SJCRH30 (cell line): ENCODE results near the gene PHLDA1. TPM values are rescaled to one million over a fixed set of nuclear protein-coding genes. Genes with fewer than 3 reads are reported as not detected.

Source experiments
- DNase-seq, 2 experiments: peaks; one replicate each; pipeline ENCODE4 v3.0.0-alpha.2; 2015 to 2020
- H3K27ac ChIP-seq: fragments of 250-450 bp; sonication (Bioruptor Pico); 2 replicates; pipeline ENCODE4 v1.5.1; 2020; ENCODE audit warnings: mild to moderate bottlenecking, moderate library complexity
- H3K27me3 ChIP-seq: fragments of 250-450 bp; sonication (Bioruptor Pico); 2 replicates; pipeline ENCODE4 v1.5.1; 2020; ENCODE audit warnings: mild to moderate bottlenecking, moderate library complexity
- H3K36me3 ChIP-seq: fragments of 250-450 bp; sonication (Bioruptor Pico); 2 replicates; pipeline ENCODE4 v1.5.1; 2020; ENCODE audit warnings: mild to moderate bottlenecking, moderate library complexity
- H3K4me1 ChIP-seq: fragments of 250-450 bp; sonication (Bioruptor Pico); 2 replicates; pipeline ENCODE4 v1.5.1; 2020; ENCODE audit warnings: mild to moderate bottlenecking, moderate library complexity
- H3K4me3 ChIP-seq: fragments of 250-450 bp; sonication (Bioruptor Pico); 2 replicates; pipeline ENCODE4 v1.5.1; 2020; ENCODE audit warnings: mild to moderate bottlenecking, moderate library complexity
- H3K9me3 ChIP-seq: fragments of 250-450 bp; sonication (Bioruptor Pico); replicated peaks from 2 replicates; pipeline ENCODE4 v1.5.1; 2020; ENCODE audit warnings: mild to moderate bottlenecking, moderate library complexity
- total RNA-seq: library from RNA; depleted of rRNA; stranded (reverse); fragments of >200 nt; shearing (Covaris generic); gene quantifications from 2 replicates; pipeline ENCODE4 v1.2.3, GENCODE V29; 2014

The PHLDA1 gene
- total RNA-seq, 1 experiment from 2014 or later, result 13.5 TPM

DNA sequence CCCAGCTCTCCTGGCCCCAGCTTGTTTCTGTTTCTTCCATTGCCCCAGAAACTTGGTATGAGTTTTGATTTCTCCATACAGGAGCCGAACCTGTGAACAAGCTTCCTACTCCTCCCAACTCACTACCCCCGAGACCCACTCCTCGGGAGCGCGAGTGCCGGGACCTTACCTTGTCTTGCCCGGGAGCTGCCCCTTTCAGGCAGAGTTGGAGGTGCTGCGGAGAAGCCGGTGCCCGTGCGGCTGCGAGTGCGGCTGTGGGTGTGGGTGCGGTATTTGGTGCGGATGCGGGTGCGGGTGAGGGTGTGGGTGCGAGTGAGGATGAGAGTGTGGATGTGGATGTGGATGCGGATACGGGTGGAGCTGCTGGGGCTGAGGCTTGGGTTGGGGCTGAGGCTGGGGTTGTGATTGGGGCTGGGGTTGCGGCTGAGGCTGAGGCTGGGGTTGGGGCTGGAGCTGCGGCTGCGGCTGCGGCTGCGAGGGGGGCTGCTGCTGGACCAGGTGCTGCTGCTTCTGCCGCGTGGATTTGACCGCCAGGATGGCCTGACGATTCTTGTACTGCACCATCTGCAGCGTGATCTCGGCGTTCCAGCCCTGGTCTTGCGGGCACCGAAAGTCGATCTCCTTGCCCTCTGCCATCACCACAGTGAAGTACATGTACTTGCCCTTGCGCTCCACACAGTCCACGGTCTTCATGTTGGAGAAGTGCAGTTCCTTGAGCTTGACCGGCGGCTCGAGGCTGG lies 1.1 kb downstream of the PHLDA1 start:
- Histone ChIP-seq H3K4me1 (peaks cover 6% of the 10 kb centered on the region), H3K9me3 (no peaks in the 10 kb centered on the region)

DNA sequence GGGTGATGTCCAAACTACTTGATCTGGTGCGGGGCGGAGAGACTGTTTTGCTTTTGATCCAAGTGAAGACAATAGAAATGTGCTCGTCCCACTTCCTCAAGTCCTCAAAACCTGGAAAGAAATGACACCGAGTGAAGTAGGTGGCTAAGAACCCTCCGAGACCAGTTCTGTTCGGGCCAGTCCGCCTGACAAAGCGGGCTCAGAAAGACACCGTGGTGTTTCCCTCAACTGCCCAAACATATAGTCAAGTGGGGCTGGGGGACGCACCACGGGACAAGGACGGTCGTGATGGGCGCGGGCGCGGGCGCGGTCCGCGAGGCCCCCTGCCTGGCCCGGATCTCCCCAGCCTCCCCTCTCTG lies 1.6 kb downstream of the PHLDA1 start:
- Histone ChIP-seq H3K27ac (peak overlapping the region; percentile 87), H3K9me3 (no peaks in the 10 kb centered on the region), H3K36me3 (no peaks in the 10 kb centered on the region; the same call in none of the 2 replicates), H3K4me3 (peak overlapping the region; percentile 75), H3K27me3 (no peaks in the 10 kb centered on the region), H3K4me1 (peaks cover 8% of the 10 kb centered on the region)
- peak in 1 of 2 experiments; percentile 37 for DNase-seq

More for the DNA sequence above, 1.1 kb downstream of the PHLDA1 start:
- Histone ChIP-seq H3K27me3 (no peaks in the 10 kb centered on the region), H3K4me3 (peak overlapping the region; percentile 75), H3K27ac (peak overlapping the region; percentile 87), H3K36me3 (no peaks in the 10 kb centered on the region; the same call in none of the 2 replicates)
- DNase-seq, result peak; percentile 39 to 68

DNA sequence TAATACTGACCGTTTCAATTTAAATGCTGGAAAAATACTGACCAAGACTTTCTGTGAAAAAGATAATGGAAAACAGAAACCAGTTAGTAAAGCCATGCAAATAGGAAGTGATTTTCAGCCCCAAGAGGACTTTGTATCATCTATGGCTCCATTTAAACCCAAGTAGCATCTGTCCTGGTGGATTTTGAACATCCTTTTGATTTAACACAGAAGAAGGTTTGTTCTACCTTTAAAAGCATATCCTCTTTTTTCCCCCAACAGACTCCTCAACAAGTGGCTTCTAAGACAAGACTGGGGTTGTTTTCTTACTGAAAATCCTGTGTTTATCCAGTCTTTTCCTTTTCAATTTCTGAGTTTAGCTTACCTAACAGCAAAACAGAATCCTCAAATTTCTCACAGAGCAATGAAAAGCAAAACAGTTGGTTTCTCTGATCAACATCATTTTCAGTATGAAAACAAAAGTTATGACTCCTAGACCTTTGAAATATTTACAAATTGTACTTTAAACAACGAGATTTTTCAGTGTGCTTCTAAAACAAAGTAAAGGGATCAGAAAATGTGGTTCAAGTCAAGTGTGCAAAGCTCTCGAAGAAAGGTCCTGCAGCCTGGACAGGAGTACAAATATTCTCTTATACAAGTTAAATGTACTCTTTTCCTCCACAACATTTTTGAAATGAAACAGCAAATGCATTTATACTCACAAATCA lies 2.9 kb downstream of the PHLDA1 start:
- H3K27ac ChIP-seq, result peak overlapping the region; percentile 87; the same call in 1 of the 2 replicates
- DNase-seq, result no peak

DNA sequence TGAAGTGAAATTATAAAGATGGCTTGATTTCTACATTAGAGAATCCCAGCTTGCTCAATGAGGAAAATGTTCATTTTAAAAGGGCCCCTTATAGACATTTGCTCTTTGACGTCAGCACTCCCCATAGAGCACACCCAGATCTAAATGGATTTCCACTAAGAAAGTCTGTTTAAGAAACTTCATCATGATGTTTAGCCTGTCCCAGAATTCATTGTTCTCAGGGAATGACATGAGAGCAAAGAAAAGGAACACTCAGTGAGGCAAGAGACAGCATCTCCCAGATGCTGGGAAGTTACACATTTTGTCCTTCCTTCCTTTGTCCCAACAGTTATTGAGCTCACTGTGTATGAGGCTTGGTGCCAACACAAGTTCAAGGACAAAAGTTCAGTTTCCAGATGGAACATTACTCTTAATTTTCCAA lies 4.9 kb downstream of the PHLDA1 start:
- DNase-seq, result no peak
- Histone ChIP-seq H3K4me1 (peaks cover 3% of the 10 kb centered on the region; the same call in 1 of the 2 replicates), H3K27me3 (no peaks in the 10 kb centered on the region), H3K9me3 (no peaks in the 10 kb centered on the region), H3K4me3 (no peak overlapping the region), H3K36me3 (no peaks in the 10 kb centered on the region; the same call in none of the 2 replicates), H3K27ac (no peak overlapping the region)

More for the DNA sequence above, 2.9 kb downstream of the PHLDA1 start:
- Histone ChIP-seq H3K9me3 (no peaks in the 10 kb centered on the region), H3K4me3 (peak overlapping the region; percentile 75), H3K4me1 (peaks cover 8% of the 10 kb centered on the region), H3K27me3 (no peaks in the 10 kb centered on the region), H3K36me3 (no peaks in the 10 kb centered on the region; the same call in none of the 2 replicates)

DNA sequence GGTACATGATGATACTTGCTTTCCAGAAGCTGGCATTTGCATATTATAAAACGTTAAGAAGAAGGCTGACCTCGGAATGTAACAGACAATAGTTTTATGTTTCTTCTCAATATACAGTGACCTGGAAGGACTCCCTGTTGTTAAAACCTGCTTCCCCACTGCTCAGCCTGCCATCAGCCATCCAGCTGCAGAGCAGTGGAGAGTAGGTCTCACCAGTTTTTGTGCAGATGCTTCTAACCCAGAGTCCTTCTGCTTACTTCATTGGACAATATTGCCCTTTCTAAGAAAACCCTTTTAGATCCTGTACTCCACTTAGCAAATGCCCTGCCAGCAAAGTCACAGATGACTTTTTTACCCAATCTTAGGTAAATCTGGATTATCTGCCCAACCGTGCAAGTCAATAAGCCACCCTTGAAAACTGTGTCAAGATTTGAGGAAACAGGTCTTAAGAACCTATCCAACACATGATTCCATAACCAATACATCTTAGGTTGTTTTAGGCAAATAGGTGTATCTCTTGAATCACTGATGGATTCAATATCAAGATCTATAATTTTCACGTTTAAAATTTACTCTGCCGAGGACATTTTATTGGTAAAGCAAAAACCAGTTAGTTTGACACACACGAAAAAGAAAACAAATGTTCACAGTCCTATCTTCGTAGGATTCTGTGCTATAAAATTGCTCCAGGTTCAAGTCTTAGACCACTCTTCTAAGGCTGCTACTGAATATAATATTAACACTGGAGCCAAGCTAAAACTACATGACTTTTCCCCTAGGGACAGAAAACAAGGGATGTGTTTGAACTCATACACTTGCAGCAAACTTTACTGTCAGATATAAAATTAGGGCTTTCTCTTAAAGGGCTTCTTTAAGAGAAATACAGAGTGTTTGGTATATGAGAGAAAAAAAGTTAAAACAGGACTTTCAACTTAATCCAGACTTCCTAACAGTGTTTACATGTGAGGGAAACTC lies 5.7 kb downstream of the PHLDA1 start:
- no peak for DNase-seq
- Histone ChIP-seq H3K4me3 (no peak overlapping the region), H3K27me3 (no peaks in the 10 kb centered on the region), H3K4me1 (peaks cover 3% of the 10 kb centered on the region), H3K36me3 (no peaks in the 10 kb centered on the region; the same call in none of the 2 replicates), H3K9me3 (no peaks in the 10 kb centered on the region), H3K27ac (no peak overlapping the region)

DNA sequence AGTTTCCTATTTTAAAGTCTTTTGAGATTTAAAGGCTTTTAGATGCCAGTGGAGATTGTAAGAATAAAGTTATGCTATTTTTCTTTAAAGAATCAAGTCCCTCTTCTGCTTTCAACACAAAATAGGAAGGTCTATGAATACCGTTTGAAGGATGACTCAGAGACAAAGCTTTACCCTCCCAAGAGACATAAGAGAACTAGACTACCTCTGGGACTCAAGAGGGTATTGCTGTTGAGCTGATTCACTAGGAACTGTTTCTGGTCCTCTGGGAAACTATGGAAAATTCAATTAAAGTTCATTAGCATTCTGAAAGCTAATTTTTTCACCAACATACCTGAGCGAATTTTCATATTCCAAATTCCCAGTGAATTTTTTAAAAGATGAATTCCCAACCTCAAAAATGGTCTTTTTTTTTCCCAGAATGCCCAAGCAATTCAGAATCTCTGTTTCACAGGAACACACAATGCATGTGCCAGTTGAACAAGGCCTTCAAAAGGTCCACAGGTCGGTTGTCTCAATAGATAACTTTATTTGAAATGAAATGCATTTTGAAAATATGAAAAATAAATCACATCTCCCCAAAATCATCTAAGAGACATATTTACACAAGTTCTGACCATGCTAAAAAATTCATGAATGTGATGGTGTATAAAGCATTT lies 6.5 kb downstream of the PHLDA1 start:
- H3K4me3 ChIP-seq, result no peak overlapping the region
- no peaks in the 10 kb centered on the region; the same call in none of the 2 replicates for H3K36me3 ChIP-seq
- no peak overlapping the region for H3K27ac ChIP-seq
- no peaks in the 10 kb centered on the region for H3K27me3 ChIP-seq
- no peaks in the 10 kb centered on the region for H3K9me3 ChIP-seq
- DNase-seq, result no peak
- H3K4me1 ChIP-seq, result peaks cover 10% of the 10 kb centered on the region

DNA sequence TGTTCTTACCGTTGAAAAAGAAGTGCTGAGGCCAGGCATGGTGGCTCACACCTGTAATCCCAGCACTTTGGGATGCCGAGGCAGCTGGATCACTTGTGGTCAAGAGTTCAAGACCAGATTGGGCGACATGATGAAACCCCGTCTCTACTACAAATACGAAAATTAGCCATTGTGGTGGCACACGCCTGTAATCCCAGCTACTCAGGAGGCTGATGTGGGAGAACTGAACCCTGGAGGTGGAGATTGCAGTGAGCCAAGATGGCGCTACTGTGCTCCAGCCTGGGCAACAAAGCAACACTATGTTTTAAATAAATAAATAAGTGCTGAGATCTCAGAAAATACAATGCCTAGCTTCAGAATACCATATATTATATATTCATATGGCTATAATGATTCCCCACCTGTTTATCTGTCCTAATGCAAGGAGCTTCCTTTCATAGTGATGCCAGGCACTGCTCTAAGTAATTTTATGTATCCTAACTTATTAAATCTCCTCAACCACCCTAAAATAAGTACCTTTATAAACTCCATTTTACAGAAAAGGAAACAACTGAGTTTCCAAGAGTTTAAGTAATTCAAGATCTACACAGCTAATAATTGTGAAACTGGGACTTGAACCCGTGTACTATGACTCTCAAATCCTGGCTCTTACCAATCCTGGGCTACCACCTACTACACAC lies 7.3 kb downstream of the PHLDA1 start:
- no peak overlapping the region for H3K27ac ChIP-seq

DNA sequence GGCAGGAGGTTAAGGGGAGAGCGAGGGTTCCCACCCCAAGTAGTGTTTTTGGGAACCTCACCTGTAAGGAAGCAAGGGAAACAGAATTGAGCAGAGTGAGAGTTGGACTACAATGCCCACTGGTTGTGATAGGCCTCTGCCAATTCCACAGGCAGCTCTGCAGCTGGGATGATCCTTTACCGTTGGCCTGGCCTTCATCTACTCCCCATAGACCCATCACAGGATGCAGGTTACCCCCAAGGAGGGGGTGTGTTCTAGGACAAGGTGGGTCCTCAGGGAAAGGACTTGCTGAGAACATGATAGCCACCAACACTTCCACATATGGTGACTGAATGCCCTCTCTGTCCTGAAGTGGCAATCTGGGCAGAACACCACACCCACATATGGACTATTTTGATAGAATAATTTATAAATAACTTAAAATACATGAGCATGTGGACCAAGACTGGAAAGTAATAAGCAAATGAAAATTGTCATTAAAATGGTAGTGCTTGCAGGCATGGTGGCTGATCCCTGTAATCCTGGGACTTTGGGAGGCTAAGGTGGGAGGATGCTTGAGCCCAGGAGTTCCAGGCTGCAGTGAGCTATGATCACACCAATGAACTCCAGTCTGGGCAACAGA lies 8.4 kb downstream of the PHLDA1 start:
- Histone ChIP-seq H3K4me1 (peaks cover 10% of the 10 kb centered on the region), H3K4me3 (no peak overlapping the region), H3K27me3 (no peaks in the 10 kb centered on the region), H3K36me3 (no peaks in the 10 kb centered on the region), H3K27ac (no peak overlapping the region), H3K9me3 (no peaks in the 10 kb centered on the region)
- no peak for DNase-seq

More for the DNA sequence above, 7.3 kb downstream of the PHLDA1 start:
- no peaks in the 10 kb centered on the region for H3K27me3 ChIP-seq
- no peaks in the 10 kb centered on the region for H3K9me3 ChIP-seq
- DNase-seq, result no peak
- peaks cover 10% of the 10 kb centered on the region for H3K4me1 ChIP-seq
- no peak overlapping the region for H3K4me3 ChIP-seq
- H3K36me3 ChIP-seq, result no peaks in the 10 kb centered on the region; the same call in 1 of the 2 replicates

DNA sequence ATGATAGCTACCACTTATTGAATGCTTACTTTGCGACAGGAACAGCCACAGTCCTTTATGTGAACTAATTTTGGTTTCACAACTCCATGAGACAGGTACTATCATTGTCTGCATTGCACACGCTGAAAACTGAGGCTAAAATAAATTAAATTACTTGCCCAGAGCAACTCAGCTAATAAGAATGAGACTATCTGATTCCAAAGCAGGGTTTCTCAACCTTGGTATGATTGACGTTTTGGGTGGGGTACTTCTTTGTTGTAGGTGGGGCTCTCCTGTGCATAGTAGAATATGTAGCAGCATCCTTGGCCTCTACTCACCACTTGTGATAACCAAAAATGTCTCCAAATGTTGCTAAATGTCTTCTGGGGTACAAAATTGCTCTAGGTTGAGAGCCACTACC lies 9.1 kb downstream of the PHLDA1 start:
- no peaks in the 10 kb centered on the region for H3K9me3 ChIP-seq
- no peak overlapping the region for H3K27ac ChIP-seq
- H3K4me1 ChIP-seq, result peaks cover 10% of the 10 kb centered on the region
- DNase-seq, result no peak
- no peak overlapping the region for H3K4me3 ChIP-seq
- H3K27me3 ChIP-seq, result no peaks in the 10 kb centered on the region
- no peaks in the 10 kb centered on the region for H3K36me3 ChIP-seq

DNA sequence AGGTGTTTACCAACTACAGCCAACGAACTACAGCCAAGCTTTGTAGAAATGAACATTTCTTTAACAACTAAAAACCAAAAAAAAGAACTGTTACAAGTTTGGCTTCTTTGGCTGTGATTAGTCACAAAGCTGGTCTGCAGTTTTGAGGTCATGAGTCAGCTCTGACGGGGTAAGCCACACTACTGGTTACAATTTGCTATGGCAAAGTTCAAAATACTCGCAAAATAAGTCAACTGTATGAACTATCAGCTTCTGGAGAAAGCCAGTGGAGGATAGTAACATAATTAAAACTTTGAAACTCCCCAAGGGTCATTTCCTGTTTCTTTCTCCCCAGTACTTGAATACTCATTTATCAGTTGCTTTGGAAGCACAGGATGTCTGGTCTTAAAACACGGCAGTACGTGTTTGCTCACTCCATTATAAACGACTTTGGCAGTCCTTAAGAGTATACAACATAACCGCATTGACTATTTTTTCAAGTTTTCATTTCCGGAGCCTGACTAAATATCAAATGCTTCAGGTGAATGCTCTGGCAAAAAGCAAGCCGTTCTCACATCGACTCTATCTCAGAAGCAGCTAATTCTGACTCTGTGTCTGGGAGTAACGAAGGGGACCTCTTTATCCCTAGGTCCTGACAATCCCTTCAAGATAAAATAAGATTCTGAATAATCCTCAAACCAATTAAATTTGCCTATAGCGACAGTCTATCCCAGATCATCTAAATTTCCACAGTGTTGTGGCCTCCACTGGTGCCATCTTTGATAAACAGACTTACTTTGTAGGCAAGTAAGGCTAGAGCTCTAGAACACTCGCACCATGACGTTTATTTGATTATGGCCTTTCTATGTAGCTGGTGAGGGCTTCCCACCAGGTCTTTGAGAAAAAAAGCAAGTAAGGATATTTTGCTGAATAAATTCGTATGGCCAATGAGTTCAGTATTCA lies 10.6 kb downstream of the PHLDA1 start:
- DNase-seq, result no peak
- H3K36me3 ChIP-seq, result no peaks in the 10 kb centered on the region
- no peaks in the 10 kb centered on the region for H3K27me3 ChIP-seq
- no peaks in the 10 kb centered on the region for H3K9me3 ChIP-seq
- H3K4me1 ChIP-seq, result peaks cover 10% of the 10 kb centered on the region
- H3K27ac ChIP-seq, result peak overlapping the region; percentile 36
- H3K4me3 ChIP-seq, result no peak overlapping the region

DNA sequence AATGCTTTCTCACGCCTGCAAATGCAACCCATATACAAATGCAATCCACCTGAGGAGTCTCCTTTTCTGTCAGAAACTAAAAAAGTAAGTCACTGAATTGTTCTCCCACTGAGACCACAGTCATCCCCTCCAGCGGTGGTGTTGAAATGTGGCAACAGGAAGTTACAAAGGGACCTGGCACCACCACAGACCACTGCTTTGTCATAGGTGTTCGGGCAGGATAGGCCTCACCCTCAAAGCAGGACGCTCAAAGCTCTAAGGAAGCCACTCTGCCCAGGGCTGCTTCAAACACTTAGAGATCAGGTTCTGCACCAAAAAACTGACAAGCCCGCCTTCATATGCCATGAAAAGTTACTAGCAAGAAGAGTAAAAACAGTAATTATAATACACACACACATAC lies 11.3 kb downstream of the PHLDA1 start:
- Histone ChIP-seq H3K4me3 (no peak overlapping the region), H3K4me1 (peaks cover 7% of the 10 kb centered on the region), H3K9me3 (no peaks in the 10 kb centered on the region), H3K36me3 (no peaks in the 10 kb centered on the region), H3K27ac (peak overlapping the region; percentile 36), H3K27me3 (no peaks in the 10 kb centered on the region)
- DNase-seq, result no peak

DNA sequence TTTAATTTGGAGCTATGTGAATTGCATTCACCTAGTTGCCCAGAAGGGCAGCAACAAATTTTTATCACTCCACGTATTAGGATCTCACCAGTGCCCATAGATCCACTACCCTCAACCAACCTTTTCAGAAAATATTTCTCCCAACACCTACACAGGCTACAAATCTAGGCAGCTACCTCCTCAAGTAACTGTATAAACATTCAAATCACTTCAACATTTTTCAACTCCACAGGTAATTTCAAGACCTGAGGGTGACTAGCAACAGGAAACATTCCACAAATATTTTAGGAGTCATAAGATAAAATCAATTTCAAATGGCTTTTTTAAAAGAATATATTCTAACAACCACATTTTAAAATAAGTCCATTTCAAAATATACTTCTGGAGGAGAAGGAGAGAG lies 12.9 kb downstream of the PHLDA1 start:
- DNase-seq, result no peak
- no peak overlapping the region for H3K4me3 ChIP-seq
- peaks cover 6% of the 10 kb centered on the region; the same call in 1 of the 2 replicates for H3K4me1 ChIP-seq
- no peaks in the 10 kb centered on the region for H3K9me3 ChIP-seq
- no peaks in the 10 kb centered on the region for H3K36me3 ChIP-seq
- no peak overlapping the region for H3K27ac ChIP-seq
- no peaks in the 10 kb centered on the region for H3K27me3 ChIP-seq
